BLaER1 (cell line): ENCODE results near the gene MEN1.

Experiments
- H3K27ac ChIP-seq: shearing (Covaris generic); formaldehyde crosslinking; 2 replicates; pipeline ENCODE4 v1.8.1; 2022
- H3K27me3 ChIP-seq: shearing (Covaris generic); formaldehyde crosslinking; 2 replicates; pipeline ENCODE4 v1.8.1; 2022
- H3K36me3 ChIP-seq: shearing (Covaris generic); formaldehyde crosslinking; 2 replicates; pipeline ENCODE4 v1.8.1; 2022
- H3K4me1 ChIP-seq: shearing (Covaris generic); formaldehyde crosslinking; 2 replicates; pipeline ENCODE4 v1.8.1; 2022
- H3K4me2 ChIP-seq: shearing (Covaris generic); formaldehyde crosslinking; 2 replicates; pipeline ENCODE4 v1.8.1; 2022
- H3K4me3 ChIP-seq: shearing (Covaris generic); formaldehyde crosslinking; 2 replicates; pipeline ENCODE4 v1.8.1; 2022
- H3K9ac ChIP-seq: shearing (Covaris generic); formaldehyde crosslinking; 2 replicates; pipeline ENCODE4 v1.8.1; 2022
- H3K9me3 ChIP-seq: shearing (Covaris generic); formaldehyde crosslinking; 2 replicates; pipeline ENCODE4 v1.8.1; 2022
- H4K20me1 ChIP-seq: shearing (Covaris generic); formaldehyde crosslinking; 2 replicates; pipeline ENCODE4 v1.8.1; 2022
- Cebpa-rat ChIP-seq: shearing (Covaris generic); IDR thresholded peaks from 2 replicates; pipeline ENCODE4 v1.8.1; 2022

MEN1 gene

DNA sequence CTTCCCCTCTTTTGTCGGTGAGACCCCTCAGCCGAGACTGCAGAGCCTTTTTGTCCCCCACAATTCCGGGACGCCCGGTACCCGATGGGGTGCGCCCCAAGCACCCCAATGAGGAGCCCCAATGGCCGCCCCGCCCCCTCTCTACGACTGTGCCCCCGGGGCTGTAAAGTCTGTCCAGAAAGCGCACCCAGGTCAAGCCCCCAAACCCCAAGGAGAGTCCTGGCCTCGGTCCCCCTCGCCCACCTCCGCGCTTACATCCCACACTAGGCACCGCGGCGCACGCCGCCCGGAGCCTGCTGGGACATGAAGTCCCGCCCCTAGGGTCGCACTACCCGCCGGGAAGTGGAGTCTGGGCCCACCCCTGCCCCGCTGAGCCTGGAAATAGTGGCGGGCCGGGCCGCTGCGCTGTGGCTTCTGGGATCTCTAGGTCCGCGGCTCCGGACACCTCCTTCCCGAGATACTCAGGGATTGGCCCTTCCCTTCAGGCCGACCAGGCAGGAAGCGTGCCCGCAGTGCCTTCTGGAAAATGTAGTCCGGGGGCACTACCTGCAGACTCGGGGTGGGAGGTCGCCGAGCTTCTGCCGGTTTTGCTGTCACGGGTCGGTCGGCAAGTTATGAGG is at the start of gene MEN1:
TSS of gene MEN1 (minus strand) at position 281 of the 620 bp plus-strand sequence. CDS start 442 bp downstream, outside the sequence.
- H4K20me1 ChIP-seq: peaks cover 22% of the 10 kb centered on the region; the same call in 1 of the 2 replicates
- no peak for TF ChIP-seq Cebpa-rat
- peak within 1 kb of the TSS; percentile 100 for H3K4me2 ChIP-seq
- H3K27me3 ChIP-seq: no peaks in the 10 kb centered on the region
- H3K4me1 ChIP-seq: peaks cover 59% of the 10 kb centered on the region
- H3K36me3 ChIP-seq: peaks cover 30% of the 10 kb centered on the region
- H3K9ac ChIP-seq: peak within 1 kb of the TSS; percentile 86
- H3K27ac ChIP-seq: peak within 1 kb of the TSS; percentile 73
- H3K4me3 ChIP-seq: peak within 1 kb of the TSS; percentile 90
- no peaks in the 10 kb centered on the region for H3K9me3 ChIP-seq

DNA sequence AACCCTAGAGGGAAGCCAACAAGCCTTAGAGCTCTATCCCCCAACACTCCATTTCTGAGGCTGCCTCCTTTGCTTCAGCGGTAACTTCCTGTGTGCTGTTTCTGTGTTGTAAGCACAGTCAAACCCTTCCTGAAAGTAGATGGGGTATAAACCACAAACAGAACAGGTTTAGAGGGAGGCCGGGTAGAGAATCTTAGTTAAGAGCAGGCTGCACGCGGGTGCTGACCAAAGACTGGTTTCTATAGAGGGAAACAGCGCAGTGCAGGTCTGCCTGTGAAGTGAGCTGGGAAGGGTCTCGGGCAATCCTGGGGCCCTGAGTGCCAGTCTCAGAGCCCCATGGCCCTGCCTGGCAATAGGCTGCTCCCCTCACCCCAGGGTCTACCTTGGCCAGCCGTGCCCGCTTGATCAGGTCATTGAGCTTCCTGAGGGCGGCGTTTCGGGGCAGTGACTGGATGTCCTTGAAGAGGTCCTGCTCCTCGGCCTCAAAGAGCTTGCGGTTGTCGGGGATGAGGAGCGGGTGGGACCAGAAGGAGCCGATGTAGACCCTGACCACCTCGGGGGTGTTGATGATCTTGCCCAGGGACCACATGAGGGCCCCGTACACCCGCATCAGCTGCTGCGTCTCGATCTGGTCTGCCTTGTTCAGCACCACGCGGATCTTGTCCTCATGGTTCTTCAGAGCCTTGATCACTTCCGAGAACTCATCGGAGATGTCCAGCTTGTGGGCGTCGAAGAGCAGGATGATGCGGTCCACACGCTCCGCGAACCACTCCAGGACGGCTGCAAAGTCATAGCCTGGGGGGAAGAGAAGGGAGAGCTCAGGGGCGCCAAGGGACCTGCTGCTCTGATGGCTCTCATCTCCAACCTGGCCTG is 49.4 kb upstream of the MEN1 start:
- Histone ChIP-seq H3K9me3 (no peaks in the 10 kb centered on the region), H3K4me1 (peaks cover 100% of the 10 kb centered on the region), H4K20me1 (peaks cover 18% of the 10 kb centered on the region; the same call in 1 of the 2 replicates), H3K9ac (peak overlapping the region; percentile 71), H3K27me3 (no peaks in the 10 kb centered on the region), H3K4me3 (peak overlapping the region; percentile 56), H3K36me3 (peaks cover 23% of the 10 kb centered on the region), H3K27ac (peak overlapping the region; percentile 92), H3K4me2 (peak overlapping the region; percentile 97)
- TF ChIP-seq Cebpa-rat: peak; percentile 35; the same call in 1 of the 2 replicates

DNA sequence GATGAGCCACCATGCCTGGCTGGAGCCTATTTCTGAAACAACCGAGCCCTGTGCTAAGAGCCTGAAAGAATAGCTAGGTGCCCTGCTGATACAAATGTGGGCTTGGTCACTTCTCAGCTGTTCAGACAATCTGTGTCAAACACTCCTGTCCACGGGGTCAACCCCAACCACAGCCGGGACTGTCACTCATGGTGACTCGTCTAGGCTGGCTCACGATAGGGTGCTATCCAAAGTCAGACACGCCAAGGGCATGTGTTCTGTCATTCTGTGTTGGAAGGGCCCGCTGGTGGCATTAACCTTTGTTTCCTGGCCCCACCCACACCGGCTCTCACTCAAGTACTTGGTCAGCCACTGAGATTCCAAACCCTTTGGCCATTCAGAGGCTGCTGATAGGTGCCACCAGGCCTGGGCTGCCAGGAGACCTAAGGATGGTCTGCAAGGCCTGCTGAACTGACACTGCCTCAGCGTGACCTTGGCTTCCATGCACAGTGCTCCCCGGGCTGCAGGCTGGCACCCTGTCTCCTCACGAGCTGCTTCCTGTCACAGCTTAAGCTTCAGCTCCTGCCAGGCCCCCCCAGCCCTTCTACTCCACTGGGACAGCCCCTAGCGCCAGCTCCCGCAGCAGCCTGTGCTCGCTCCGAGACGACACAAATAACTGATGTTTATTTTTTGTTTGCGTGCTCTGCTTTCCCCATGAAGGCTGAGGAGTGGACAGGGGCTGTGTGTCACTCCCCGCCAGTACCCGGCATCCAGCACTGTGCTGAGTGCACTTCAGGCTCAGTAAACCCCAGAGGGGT is 48.3 kb upstream of the MEN1 start:
- TF ChIP-seq Cebpa-rat: no peak
- peak overlapping the region; percentile 97 for H3K4me2 ChIP-seq
- H3K4me3 ChIP-seq: peak overlapping the region; percentile 56
- peaks cover 34% of the 10 kb centered on the region for H3K36me3 ChIP-seq
- H3K9me3 ChIP-seq: no peaks in the 10 kb centered on the region
- H4K20me1 ChIP-seq: peaks cover 28% of the 10 kb centered on the region; the same call in 1 of the 2 replicates
- H3K27me3 ChIP-seq: no peaks in the 10 kb centered on the region
- peak overlapping the region; percentile 92 for H3K27ac ChIP-seq
- peak overlapping the region; percentile 71 for H3K9ac ChIP-seq
- H3K4me1 ChIP-seq: peaks cover 100% of the 10 kb centered on the region

DNA sequence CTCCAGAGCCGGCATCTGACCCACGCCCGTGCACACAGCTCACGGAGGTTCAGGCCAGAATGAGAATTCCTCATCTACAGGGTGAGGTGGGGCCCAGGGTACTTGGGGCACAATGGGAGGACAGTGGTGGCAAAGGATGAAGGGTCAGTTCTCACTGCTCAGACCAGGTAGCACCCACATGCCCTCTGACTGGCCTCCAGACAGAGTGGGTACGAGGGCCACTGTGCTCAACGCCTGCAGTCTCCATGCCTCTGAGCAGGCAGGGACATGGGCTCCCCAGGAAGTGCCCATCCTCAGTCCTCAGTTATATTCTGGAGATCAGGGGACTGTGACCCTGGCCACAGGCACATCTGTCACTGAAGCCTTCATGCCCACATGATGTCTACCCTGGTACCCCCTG is 47.1 kb upstream of the MEN1 start:
- Histone ChIP-seq H3K4me3 (no peak overlapping the region), H3K4me1 (peaks cover 100% of the 10 kb centered on the region), H3K4me2 (peak overlapping the region; percentile 97), H4K20me1 (peaks cover 40% of the 10 kb centered on the region), H3K27me3 (no peaks in the 10 kb centered on the region), H3K9ac (peak overlapping the region; percentile 48), H3K27ac (peak overlapping the region; percentile 92), H3K9me3 (no peaks in the 10 kb centered on the region), H3K36me3 (peaks cover 45% of the 10 kb centered on the region)
- no peak for TF ChIP-seq Cebpa-rat

DNA sequence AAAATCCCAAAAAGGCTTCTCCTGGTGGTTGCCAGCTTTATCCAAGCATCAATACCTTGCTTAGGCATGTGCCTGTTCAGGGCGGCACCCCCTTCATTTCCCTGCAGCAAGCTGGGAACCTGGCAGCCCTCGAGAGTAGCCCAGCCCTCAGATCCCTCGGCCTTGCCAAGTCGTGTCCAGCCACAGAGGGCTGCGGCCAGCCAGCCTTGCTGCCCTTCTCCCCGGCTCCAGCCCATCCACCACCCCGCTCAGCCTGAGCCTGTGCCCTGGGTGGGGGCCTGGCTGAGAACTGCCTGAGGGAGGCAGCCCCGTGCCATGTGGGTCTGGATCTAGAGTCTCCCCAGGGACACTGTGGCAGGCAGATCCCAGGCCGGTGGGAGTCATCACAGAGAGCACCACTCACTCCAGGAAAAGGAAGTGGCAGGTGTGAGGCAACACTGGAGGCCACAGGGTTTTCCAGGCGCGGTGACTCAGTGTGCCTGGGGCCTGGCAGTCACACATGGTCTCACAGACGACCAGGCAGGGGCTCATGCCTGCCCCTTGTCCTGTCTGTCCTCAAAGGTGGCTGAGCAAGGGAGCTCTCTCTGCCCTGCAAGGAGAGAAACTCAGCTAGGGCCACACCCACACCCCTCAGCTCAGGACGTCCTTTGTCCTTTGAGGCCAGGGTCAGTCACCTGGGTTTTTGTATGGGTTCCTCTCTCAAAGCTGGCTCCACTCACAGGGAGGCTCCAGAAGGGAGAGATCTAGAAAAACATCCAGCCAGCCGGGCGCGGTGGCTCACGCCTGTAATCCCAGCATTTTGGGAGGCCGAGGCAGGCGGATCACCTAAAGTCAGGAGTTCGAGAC is 46.3 kb upstream of the MEN1 start:
- Histone ChIP-seq H3K27ac (peak overlapping the region; percentile 92), H3K4me3 (no peak overlapping the region), H3K9me3 (no peaks in the 10 kb centered on the region), H3K36me3 (peaks cover 45% of the 10 kb centered on the region), H3K4me1 (peaks cover 100% of the 10 kb centered on the region), H3K4me2 (peak overlapping the region; percentile 97), H3K9ac (peak overlapping the region; percentile 47), H4K20me1 (peaks cover 49% of the 10 kb centered on the region), H3K27me3 (no peaks in the 10 kb centered on the region)
- TF ChIP-seq Cebpa-rat: peak; percentile 47; the same call in 1 of the 2 replicates

DNA sequence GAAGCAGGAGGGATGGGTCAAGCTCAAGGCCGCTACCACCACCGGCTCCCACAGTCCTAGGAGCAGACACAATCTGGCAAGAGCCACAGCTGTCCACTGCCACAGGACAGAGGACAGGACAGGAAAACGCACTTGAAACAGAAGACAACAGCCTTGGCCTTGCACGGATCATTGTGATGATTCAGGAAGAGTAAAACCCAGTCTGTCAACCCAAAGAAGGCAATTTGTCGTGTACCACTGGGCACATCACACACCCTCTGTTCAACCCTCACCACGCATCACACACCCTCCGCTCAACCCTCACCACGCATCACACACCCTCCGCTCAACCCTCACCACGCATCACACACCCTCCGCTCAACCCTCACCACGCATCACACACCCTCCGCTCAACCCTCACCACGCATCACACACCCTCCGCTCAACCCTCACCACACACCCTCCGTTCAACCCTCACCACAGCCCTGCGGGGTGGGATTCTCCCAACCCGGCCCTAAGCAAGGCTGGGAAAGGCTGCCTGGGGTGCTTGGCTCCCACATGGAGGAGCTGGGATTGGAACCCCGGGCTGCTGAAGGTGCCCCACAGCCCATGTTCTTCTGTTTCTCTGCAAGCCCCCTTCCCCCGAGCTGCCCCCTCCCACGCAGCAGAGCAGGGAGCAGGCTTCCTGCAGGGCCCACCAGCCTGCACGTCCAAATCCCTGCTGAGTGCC is 45.4 kb upstream of the MEN1 start:
- H4K20me1 ChIP-seq: peaks cover 57% of the 10 kb centered on the region
- H3K27me3 ChIP-seq: no peaks in the 10 kb centered on the region
- no peak for TF ChIP-seq Cebpa-rat
- H3K4me1 ChIP-seq: peaks cover 100% of the 10 kb centered on the region
- H3K36me3 ChIP-seq: peaks cover 45% of the 10 kb centered on the region
- H3K9me3 ChIP-seq: no peaks in the 10 kb centered on the region
- H3K27ac ChIP-seq: peak overlapping the region; percentile 92
- no peak overlapping the region for H3K4me3 ChIP-seq
- H3K4me2 ChIP-seq: peak overlapping the region; percentile 97
- H3K9ac ChIP-seq: peak overlapping the region; percentile 47; the same call in 1 of the 2 replicates

DNA sequence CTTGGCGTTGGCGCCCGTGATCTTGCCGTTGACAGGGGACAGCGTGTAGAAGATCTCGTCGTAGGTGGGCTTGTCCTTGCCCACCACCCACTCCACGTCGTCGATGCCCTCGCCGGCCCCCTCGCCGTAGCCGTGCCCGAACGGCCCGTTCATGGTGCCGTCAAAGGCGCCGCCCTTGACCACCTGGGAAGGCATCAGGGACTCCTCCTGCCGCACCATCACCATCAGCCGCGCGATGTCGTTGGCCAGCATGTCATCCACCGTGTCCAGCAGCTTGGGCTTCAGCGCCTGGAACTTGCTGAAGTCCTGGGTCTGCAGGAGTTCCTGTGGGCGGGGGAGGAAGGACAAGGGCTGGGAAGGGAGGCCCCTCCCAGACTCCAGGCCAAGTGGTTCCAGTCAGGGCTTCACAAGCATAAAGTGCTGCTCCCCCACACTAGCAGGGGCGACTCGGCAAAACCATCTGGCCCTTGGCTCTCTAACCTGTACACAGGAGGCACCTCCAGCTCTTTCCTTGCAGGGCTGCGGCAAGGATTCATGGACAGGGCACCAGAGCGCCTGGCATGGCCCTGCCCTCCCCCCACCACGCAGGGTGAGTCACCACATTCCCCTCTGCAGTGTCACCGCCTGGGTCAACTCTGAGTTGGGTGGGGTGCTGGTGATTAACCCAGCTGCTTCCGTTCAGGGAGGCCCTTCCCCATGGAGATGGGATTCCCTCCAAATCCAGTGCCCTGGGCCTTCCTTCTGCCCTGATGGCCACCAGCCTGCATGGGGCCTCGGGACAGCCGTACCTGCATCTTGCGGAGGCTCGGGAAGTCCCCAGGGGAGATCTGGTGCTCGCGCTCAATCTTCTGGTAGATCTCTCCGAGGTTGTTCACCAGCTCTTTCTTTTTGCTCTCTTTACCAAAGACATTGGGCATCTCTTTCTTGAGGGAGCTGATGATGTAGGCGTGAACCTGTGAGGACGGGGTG is 44.5 kb upstream of the MEN1 start:
- Histone ChIP-seq H4K20me1 (peaks cover 57% of the 10 kb centered on the region), H3K9me3 (no peaks in the 10 kb centered on the region), H3K9ac (0 out of 2 replicates have a peak overlapping the region, but pooled peaks have one; percentile 3), H3K27ac (no peak overlapping the region), H3K36me3 (peaks cover 45% of the 10 kb centered on the region), H3K4me1 (peaks cover 100% of the 10 kb centered on the region), H3K27me3 (no peaks in the 10 kb centered on the region), H3K4me3 (peak overlapping the region; percentile 36; the same call in 1 of the 2 replicates), H3K4me2 (peak overlapping the region; percentile 97)
- TF ChIP-seq Cebpa-rat: no peak
